ENCODE data around the gene GRM1. TPM values are rescaled to one million over a fixed set of nuclear protein-coding genes. Genes with fewer than 3 reads are reported as not detected.

The GRM1 gene
- polyA plus RNA-seq, 1 experiment = 0.01 TPM

DNA sequence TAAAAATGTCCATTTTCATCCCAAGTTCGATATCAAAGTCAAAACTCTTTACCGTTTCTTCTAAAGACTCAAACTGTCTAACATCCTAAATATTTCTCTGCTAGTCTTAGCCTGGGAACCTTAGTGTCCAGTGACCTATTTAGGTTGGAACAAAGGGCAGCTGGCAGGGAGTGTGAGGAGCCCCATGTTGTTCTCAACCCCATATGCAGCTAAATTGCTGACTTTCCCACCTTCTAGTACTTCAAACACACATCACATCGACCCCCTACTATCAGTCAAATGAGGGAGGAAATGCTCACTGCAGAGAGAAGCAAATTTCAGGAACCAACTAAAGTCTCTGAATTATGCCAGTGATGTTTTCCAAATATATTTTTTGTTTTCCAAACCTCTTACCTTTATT is 322.2 kb downstream of the GRM1 start:
- CTCF ChIA-PET = no interaction called here
- no peaks in the 10 kb centered on the region for H3K9me3 ChIP-seq (ENCODE audit: control insufficient read depth, insufficient read depth, low read length)
- no peaks in the 10 kb centered on the region for H3K27me3 ChIP-seq (ENCODE audit: control insufficient read depth, insufficient read depth, low read length)
- no peak overlapping the region for H3K4me3 ChIP-seq (ENCODE audit: low read depth, low read length)
- TF ChIP-seq, protein P1, sequence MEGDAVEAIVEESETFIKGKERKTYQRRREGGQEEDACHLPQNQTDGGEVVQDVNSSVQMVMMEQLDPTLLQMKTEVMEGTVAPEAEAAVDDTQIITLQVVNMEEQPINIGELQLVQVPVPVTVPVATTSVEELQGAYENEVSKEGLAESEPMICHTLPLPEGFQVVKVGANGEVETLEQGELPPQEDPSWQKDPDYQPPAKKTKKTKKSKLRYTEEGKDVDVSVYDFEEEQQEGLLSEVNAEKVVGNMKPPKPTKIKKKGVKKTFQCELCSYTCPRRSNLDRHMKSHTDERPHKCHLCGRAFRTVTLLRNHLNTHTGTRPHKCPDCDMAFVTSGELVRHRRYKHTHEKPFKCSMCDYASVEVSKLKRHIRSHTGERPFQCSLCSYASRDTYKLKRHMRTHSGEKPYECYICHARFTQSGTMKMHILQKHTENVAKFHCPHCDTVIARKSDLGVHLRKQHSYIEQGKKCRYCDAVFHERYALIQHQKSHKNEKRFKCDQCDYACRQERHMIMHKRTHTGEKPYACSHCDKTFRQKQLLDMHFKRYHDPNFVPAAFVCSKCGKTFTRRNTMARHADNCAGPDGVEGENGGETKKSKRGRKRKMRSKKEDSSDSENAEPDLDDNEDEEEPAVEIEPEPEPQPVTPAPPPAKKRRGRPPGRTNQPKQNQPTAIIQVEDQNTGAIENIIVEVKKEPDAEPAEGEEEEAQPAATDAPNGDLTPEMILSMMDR (IDR thresholded peaks at IDR 0.05; ENCODE audit: low read depth, low read length) = no peak
- POLR2A ChIA-PET = no interaction called here
- no peak overlapping the region for H3K27ac ChIP-seq (ENCODE audit: low read depth, low read length)
- DNase-seq (ENCODE audit: low read depth, low spot score) = no peak

DNA sequence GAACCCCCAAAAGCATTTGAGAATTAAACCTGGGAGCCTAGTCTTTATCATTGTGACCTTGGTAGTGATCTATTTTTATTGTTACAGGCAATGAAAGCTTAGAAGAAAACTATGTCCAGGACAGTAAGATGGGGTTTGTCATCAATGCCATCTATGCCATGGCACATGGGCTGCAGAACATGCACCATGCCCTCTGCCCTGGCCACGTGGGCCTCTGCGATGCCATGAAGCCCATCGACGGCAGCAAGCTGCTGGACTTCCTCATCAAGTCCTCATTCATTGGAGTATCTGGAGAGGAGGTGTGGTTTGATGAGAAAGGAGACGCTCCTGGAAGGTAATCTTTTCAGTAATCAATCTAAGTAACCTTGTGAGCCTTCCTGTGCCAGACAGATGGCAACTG is 323.3 kb downstream of the GRM1 start:
- CTCF ChIA-PET = no interaction called here
- no peak for DNase-seq (ENCODE audit: low read depth, low spot score)
- no peak overlapping the region for H3K27ac ChIP-seq (ENCODE audit: low read depth, low read length)
- no peaks in the 10 kb centered on the region for H3K27me3 ChIP-seq (ENCODE audit: control insufficient read depth, insufficient read depth, low read length)
- POLR2A ChIA-PET = no interaction called here
- TF ChIP-seq, protein P1 (IDR thresholded peaks at IDR 0.05; ENCODE audit: low read depth, low read length) = no peak
- H3K9me3 ChIP-seq (ENCODE audit: control insufficient read depth, insufficient read depth, low read length) = no peaks in the 10 kb centered on the region
- H3K4me3 ChIP-seq (ENCODE audit: low read depth, low read length) = no peak overlapping the region

DNA sequence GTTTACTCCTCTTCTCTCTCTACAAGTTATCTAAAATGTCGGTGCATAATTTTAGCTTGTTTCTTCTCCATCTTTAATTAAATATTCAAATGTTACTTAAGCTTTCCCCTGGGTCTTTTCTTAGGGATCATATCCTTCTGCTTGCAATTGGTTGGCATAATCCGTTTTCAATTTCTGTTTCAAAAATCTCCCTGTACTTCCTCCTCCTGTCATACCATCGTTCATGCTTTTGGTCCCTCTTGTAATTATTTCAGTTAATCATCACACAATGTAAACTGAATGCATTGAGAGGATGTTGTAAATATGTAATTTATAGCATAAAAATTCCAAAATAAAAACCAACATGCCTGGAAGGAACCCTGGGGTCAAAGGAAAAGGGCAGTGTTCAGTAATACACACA is 325.6 kb downstream of the GRM1 start:
- no peak for DNase-seq (ENCODE audit: low read depth, low spot score)
- H3K27ac ChIP-seq (ENCODE audit: low read depth, low read length) = no peak overlapping the region
- H3K9me3 ChIP-seq (ENCODE audit: control insufficient read depth, insufficient read depth, low read length) = no peaks in the 10 kb centered on the region
- ChIA-PET POLR2A (no interaction called here), CTCF (no interaction called here)
- no peak overlapping the region for H3K4me3 ChIP-seq (ENCODE audit: low read depth, low read length)
- no peaks in the 10 kb centered on the region for H3K27me3 ChIP-seq (ENCODE audit: control insufficient read depth, insufficient read depth, low read length)
- TF ChIP-seq, protein P1 (IDR thresholded peaks at IDR 0.05; ENCODE audit: low read depth, low read length) = no peak

DNA sequence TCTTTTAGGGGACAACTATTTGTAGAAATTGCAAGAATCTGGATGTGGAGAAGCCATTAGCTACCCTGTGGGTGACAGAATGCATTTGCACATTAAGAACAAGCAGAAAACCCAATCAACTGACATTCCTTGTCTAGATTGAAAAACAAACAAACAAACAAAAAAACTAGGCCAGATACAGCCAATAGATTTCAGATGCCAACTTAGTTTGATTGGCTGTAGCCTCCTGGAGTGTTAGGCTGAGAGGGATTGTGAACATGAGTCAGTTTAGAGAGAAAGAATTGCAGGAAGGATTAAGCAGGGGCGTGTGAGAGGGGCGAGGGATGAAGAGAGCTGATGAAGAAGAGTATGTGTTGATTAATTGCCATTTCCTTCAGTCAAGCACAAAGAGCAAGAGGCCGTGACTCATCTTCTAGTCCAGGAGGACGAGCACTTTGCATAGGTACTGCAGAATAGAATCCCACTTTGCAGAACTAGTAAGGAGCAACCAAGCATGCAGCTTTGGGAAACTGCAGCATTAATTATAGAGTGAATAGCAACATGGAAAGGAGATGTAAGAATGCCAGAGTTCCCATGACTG is 326.7 kb downstream of the GRM1 start:
- POLR2A ChIA-PET = no interaction called here
- Histone ChIP-seq H3K9me3 (ENCODE audit: control insufficient read depth, insufficient read depth, low read length) (no peaks in the 10 kb centered on the region), H3K27me3 (ENCODE audit: control insufficient read depth, insufficient read depth, low read length) (no peaks in the 10 kb centered on the region), H3K27ac (ENCODE audit: low read depth, low read length) (no peak overlapping the region), H3K4me3 (ENCODE audit: low read depth, low read length) (no peak overlapping the region)
- DNase-seq (ENCODE audit: low read depth, low spot score) = no peak
- CTCF ChIA-PET = no interaction called here
- TF ChIP-seq, protein P1 (IDR thresholded peaks at IDR 0.05; ENCODE audit: low read depth, low read length) = no peak

DNA sequence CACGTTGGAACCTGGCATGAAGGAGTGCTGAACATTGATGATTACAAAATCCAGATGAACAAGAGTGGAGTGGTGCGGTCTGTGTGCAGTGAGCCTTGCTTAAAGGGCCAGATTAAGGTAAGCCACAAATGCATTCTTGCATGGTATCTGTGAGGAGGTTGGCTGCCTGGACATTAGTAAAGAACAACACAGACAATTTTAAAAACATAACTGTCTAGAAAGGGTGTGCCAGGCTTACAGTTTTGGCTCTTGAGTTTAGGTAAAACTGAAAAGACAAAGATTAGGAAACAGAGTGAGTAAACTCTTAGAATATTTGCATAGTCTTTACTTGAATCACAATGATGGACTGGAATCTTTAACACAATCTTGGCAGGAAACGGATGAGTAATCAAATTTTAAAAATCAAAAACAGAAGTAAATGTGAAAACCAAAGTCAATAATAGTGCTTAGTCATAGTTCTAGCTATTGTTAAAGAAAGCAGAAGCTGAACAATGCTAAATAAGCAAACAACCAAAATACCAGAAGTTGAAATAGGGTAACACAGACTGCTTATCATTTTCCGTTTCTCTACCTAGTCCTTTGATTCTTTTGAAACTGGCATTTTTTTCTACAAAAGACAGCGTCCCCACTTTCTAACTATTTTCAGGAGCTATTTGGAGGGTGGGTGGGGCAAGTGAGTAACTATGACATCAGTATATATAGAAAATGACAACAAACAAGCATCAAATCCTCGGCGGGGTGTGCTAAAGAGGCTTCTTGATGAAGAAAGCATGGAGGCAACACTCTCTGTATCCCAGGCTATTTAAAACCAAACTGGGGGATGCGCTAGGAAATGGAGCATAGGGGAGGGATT is 328.9 kb downstream of the GRM1 start:
- CTCF ChIA-PET = no interaction called here
- H3K4me3 ChIP-seq (ENCODE audit: low read depth, low read length) = no peak overlapping the region
- TF ChIP-seq, protein P1 (IDR thresholded peaks at IDR 0.05; ENCODE audit: low read depth, low read length) = no peak
- H3K9me3 ChIP-seq (ENCODE audit: control insufficient read depth, insufficient read depth, low read length) = no peaks in the 10 kb centered on the region
- POLR2A ChIA-PET = no interaction called here
- no peaks in the 10 kb centered on the region for H3K27me3 ChIP-seq (ENCODE audit: control insufficient read depth, insufficient read depth, low read length)
- no peak for DNase-seq (ENCODE audit: low read depth, low spot score)
- H3K27ac ChIP-seq (ENCODE audit: low read depth, low read length) = peak overlapping the region; percentile 11
